Measurements from ENCODE around the gene ATOX1. TPM values are rescaled to one million over a fixed set of nuclear protein-coding genes. Genes with fewer than 3 reads are reported as not detected.
"Not testable (repeated sequence)": the region's sequence is repeated elsewhere in the genome, so short reads cannot be mapped to it uniquely, and the experiment has no call there.

Gene ATOX1
- total and polyA plus RNA-seq, 2 experiments from 2014 or later: 118 to 134 TPM

- Mint-ChIP-seq H3K27me3 (ENCODE audit: insufficient read depth, low read depth, poor library complexity) (peaks cover 3% of the 10 kb centered on the region), H3K4me1 (peaks cover 24% of the 10 kb centered on the region), H3K4me3 (no peak overlapping the region), H3K9me3 (no peaks in the 10 kb centered on the region; the same call in 2 of the 3 replicates), H3K36me3 (ENCODE audit: low read depth) (no peaks in the 10 kb centered on the region), H3K27ac (no peak overlapping the region)
- H3K9me2 ChIP-seq (ENCODE audit: insufficient read depth): no peaks in the 10 kb centered on the region
- H3K4me2 ChIP-seq: no peak overlapping the region
- H3K27ac ChIP-seq (ENCODE audit: low read depth): no peak overlapping the region
- no peaks in the 10 kb centered on the region for H3F3A ChIP-seq (replicated peaks; ENCODE audit: low read depth)
- no peaks in the 10 kb centered on the region for H3K79me2 ChIP-seq (replicated peaks; ENCODE audit: insufficient read depth)
- H3K36me3 ChIP-seq (ENCODE audit: insufficient read depth): no peaks in the 10 kb centered on the region
- TF ChIP-seq CREB1 (CRISPR knock-in tag; IDR thresholded peaks at IDR 0.05; ENCODE audit: low read depth) (no peak), NANOG (IDR thresholded peaks at IDR 0.05; ENCODE audit: borderline replicate concordance) (no peak), ZNF462 (CRISPR knock-in tag; IDR thresholded peaks at IDR 0.05) (no peak), ZNF114 (CRISPR knock-in tag; IDR thresholded peaks at IDR 0.05) (no peak), EZH2 (IDR thresholded peaks at IDR 0.05; ENCODE audit: low read depth, unreplicated experiment) (no peak), CTCF (conservative IDR thresholded peaks at IDR 0.05; ENCODE audit: low read depth in 2 of 2) (no peak)
- H4K20me1 ChIP-seq (replicated peaks; ENCODE audit: insufficient read depth): no peaks in the 10 kb centered on the region
- ATAC-seq (no peak), DNase-seq (ENCODE audit: low spot score) (no peak)
- no peak overlapping the region for H3K4me3 ChIP-seq
- H3K27me3 ChIP-seq (ENCODE audit: insufficient read depth): no peaks in the 10 kb centered on the region
- peak overlapping the region; percentile 91 for H2AFZ ChIP-seq
- H3K4me1 ChIP-seq (ENCODE audit: insufficient read depth): peaks cover 18% of the 10 kb centered on the region
Measured at GRCh38 chr5:151699071-151699901, 59.1 kb downstream of the ATOX1 start.

GRCh38 chr5:151698081-151698480 lies 60.4 kb downstream of the ATOX1 start:
- H3K36me3 ChIP-seq (ENCODE audit: insufficient read depth); H3K36me3 Mint-ChIP-seq (ENCODE audit: low read depth); H3K27ac ChIP-seq (ENCODE audit: low read depth); H3K4me3 ChIP-seq; H3K27me3 Mint-ChIP-seq (ENCODE audit: insufficient read depth, low read depth, poor library complexity); H3K9me3 Mint-ChIP-seq; H3F3A ChIP-seq (replicated peaks; ENCODE audit: low read depth); H3K9me2 ChIP-seq (ENCODE audit: insufficient read depth); H4K20me1 ChIP-seq (replicated peaks; ENCODE audit: insufficient read depth); H2AFZ ChIP-seq; ATAC-seq; H3K4me2 ChIP-seq; H3K4me3 Mint-ChIP-seq; H3K27me3 ChIP-seq (ENCODE audit: insufficient read depth); DNase-seq (ENCODE audit: low spot score); H3K27ac Mint-ChIP-seq; H3K79me2 ChIP-seq (replicated peaks; ENCODE audit: insufficient read depth): not testable (repeated sequence)
- peaks cover 24% of the 10 kb centered on the region for H3K4me1 Mint-ChIP-seq
- peaks cover 18% of the 10 kb centered on the region for H3K4me1 ChIP-seq (ENCODE audit: insufficient read depth)

All from GM23338 (cell line).